Kidney epithelial cell (primary cell): ENCODE results near the gene DUSP8. TPM values are rescaled to one million over a fixed set of nuclear protein-coding genes. Genes with fewer than 3 reads are reported as not detected.

Experiments
- DNase-seq: peaks from one replicate; pipeline ENCODE4 v3.0.0-alpha.2; 2010; ENCODE audit warnings: low read depth
- H3K27me3 ChIP-seq: 2 replicates; pipeline ENCODE4 v1.6.0; 2011; ENCODE audit warnings: low read length; ENCODE audit not compliant: control insufficient read depth, insufficient read depth
- H3K36me3 ChIP-seq: 2 replicates; pipeline ENCODE4 v1.5.1; 2011; ENCODE audit warnings: low read length; ENCODE audit not compliant: control insufficient read depth, insufficient read depth
- H3K4me3 ChIP-seq: 2 replicates; pipeline ENCODE4 v1.5.1; 2011; ENCODE audit warnings: low read depth, mild to moderate bottlenecking, control low read depth, low read length
- CTCF ChIP-seq: IDR thresholded peaks from 2 replicates; pipeline ENCODE4 v1.5.1; 2011; ENCODE audit warnings: mild to moderate bottlenecking, moderate library complexity, low read length, control low read depth, inconsistent platforms; ENCODE audit not compliant: insufficient read depth, poor library complexity, severe bottlenecking
- total RNA-seq: library from RNA; depleted of rRNA; stranded (reverse); fragments of >200 nt; gene quantifications from 2 replicates; pipeline ENCODE4 v1.2.3, GENCODE V29; 2015

DUSP8 gene
- total RNA-seq, 1 donor from 2014 or later = 7.6 TPM

GRCh38 chr11:1508986-1509385 is 63.1 kb downstream of the DUSP8 start:
- TF ChIP-seq CTCF = no peak
- H3K36me3 ChIP-seq = no peaks in the 10 kb centered on the region
- no peaks in the 10 kb centered on the region for H3K27me3 ChIP-seq
- no peak overlapping the region for H3K4me3 ChIP-seq
- no peak for DNase-seq

GRCh38 chr11:1508491-1508891 is 63.6 kb downstream of the DUSP8 start:
- TF ChIP-seq CTCF = no peak
- H3K4me3 ChIP-seq = no peak overlapping the region
- H3K27me3 ChIP-seq = no peaks in the 10 kb centered on the region
- DNase-seq = no peak
- no peaks in the 10 kb centered on the region for H3K36me3 ChIP-seq

- no peaks in the 10 kb centered on the region for H3K36me3 ChIP-seq
- no peak for TF ChIP-seq CTCF
Measured at GRCh38 chr11:1507381-1508140, 64.5 kb downstream of the DUSP8 start.

GRCh38 chr11:1506981-1507380 is 65.1 kb downstream of the DUSP8 start:
- TF ChIP-seq CTCF = no peak
- no peak for DNase-seq
- no peaks in the 10 kb centered on the region for H3K27me3 ChIP-seq
- H3K4me3 ChIP-seq = no peak overlapping the region
- H3K36me3 ChIP-seq = no peaks in the 10 kb centered on the region

More at GRCh38 chr11:1507381-1508140, 64.5 kb downstream of the DUSP8 start:
- no peaks in the 10 kb centered on the region for H3K27me3 ChIP-seq
- no peak overlapping the region for H3K4me3 ChIP-seq
- no peak for DNase-seq

- H3K36me3 ChIP-seq = no peaks in the 10 kb centered on the region
- no peak for DNase-seq
- no peaks in the 10 kb centered on the region for H3K27me3 ChIP-seq
- no peak overlapping the region for H3K4me3 ChIP-seq
- TF ChIP-seq CTCF = no peak
Measured at GRCh38 chr11:1505480-1505879, 66.6 kb downstream of the DUSP8 start.
